HFFc6 (cell line): Measurements from ENCODE around the gene CDK11A. TPM values are rescaled to one million over a fixed set of nuclear protein-coding genes. Genes with fewer than 3 reads are reported as not detected.
"Not testable (repeated sequence)": the region's sequence is repeated elsewhere in the genome, so short reads cannot be mapped to it uniquely, and the experiment has no call there.

ENCODE experiments used
- DNase-seq: peaks from one replicate; pipeline ENCODE4 v3.0.0-alpha.2; 2018
- H3K27ac Mint-ChIP-seq: 2 replicates; pipeline ENCODE4 v1.8.0; 2020; ENCODE audit warnings: mild to moderate bottlenecking, mixed read lengths
- H3K27me3 Mint-ChIP-seq: 2 replicates; pipeline ENCODE4 v1.8.0; 2021; ENCODE audit warnings: mild to moderate bottlenecking, moderate library complexity, mixed read lengths; ENCODE audit not compliant: insufficient read depth
- H3K36me3 Mint-ChIP-seq: 2 replicates; pipeline ENCODE4 v1.8.0; 2021; ENCODE audit warnings: low read depth, mixed read lengths
- H3K4me1 Mint-ChIP-seq: 2 replicates; pipeline ENCODE4 v1.8.0; 2020; ENCODE audit warnings: low read depth, mixed read lengths
- H3K4me3 Mint-ChIP-seq: 2 replicates; pipeline ENCODE4 v1.8.0; 2020; ENCODE audit warnings: mild to moderate bottlenecking, moderate library complexity, mixed read lengths
- H3K9me3 Mint-ChIP-seq: 2 replicates; pipeline ENCODE4 v1.8.0; 2020; ENCODE audit warnings: mild to moderate bottlenecking, mixed read lengths
- CTCF ChIP-seq: fragments of 200-600 bp; sonication (generic); IDR thresholded peaks from 2 replicates; pipeline ENCODE4 v1.5.0; 2021; ENCODE audit warnings: antibody characterized with exemption, mild to moderate bottlenecking
- total RNA-seq, 6 experiments: library from RNA; stranded (reverse); fragmentation: NEBNext Ultra II Directional; extraction: Animal tissue kit (Norgen Biotek cat#: 25700); gene quantifications; 2 replicates in 1 of 6; 3 replicates in 5 of 6; pipeline ENCODE4 v1.2.3, GENCODE V29; 2021

CDK11A gene
- total RNA-seq, 6 experiments from 2014 or later: 23.1 to 27.2 (median 25.0) TPM

GRCh38 chr1:1670866-1671265, 53.3 kb downstream of the CDK11A start:
- DNase-seq: no peak
- no peak for TF ChIP-seq CTCF
- Mint-ChIP-seq H3K27me3 (no peaks in the 10 kb centered on the region), H3K36me3 (peaks cover 8% of the 10 kb centered on the region), H3K4me1 (no peaks in the 10 kb centered on the region), H3K27ac (no peak overlapping the region), H3K4me3 (no peak overlapping the region), H3K9me3 (no peaks in the 10 kb centered on the region)

- no peaks in the 10 kb centered on the region for H3K27me3 Mint-ChIP-seq
- no peak for TF ChIP-seq CTCF
- no peak for DNase-seq
- no peaks in the 10 kb centered on the region for H3K4me1 Mint-ChIP-seq
- H3K36me3 Mint-ChIP-seq: peaks cover 8% of the 10 kb centered on the region
- no peak overlapping the region for H3K4me3 Mint-ChIP-seq
- H3K9me3 Mint-ChIP-seq: no peaks in the 10 kb centered on the region
- no peak overlapping the region for H3K27ac Mint-ChIP-seq
Measured at GRCh38 chr1:1669468-1670440, 54.4 kb downstream of the CDK11A start.

- Mint-ChIP-seq H3K36me3 (peaks cover 8% of the 10 kb centered on the region), H3K9me3 (no peaks in the 10 kb centered on the region), H3K4me1 (peaks cover 13% of the 10 kb centered on the region), H3K4me3 (no peak overlapping the region), H3K27me3 (no peaks in the 10 kb centered on the region), H3K27ac (no peak overlapping the region)
- no peak for DNase-seq
- TF ChIP-seq CTCF: no peak
Measured at GRCh38 chr1:1666526-1666925, 57.6 kb downstream of the CDK11A start.

GRCh38 chr1:1665815-1666251, 58.3 kb downstream of the CDK11A start:
- H3K27ac Mint-ChIP-seq: no peak overlapping the region
- no peaks in the 10 kb centered on the region for H3K27me3 Mint-ChIP-seq
- peaks cover 17% of the 10 kb centered on the region for H3K4me1 Mint-ChIP-seq
- TF ChIP-seq CTCF: peak; percentile 76
- H3K36me3 Mint-ChIP-seq: peaks cover 4% of the 10 kb centered on the region
- no peak for DNase-seq
- H3K4me3 Mint-ChIP-seq: no peak overlapping the region
- no peaks in the 10 kb centered on the region for H3K9me3 Mint-ChIP-seq

- H3K4me3 Mint-ChIP-seq: no peak overlapping the region
- no peak for TF ChIP-seq CTCF
- H3K9me3 Mint-ChIP-seq: no peaks in the 10 kb centered on the region
- no peaks in the 10 kb centered on the region for H3K27me3 Mint-ChIP-seq
- peaks cover 4% of the 10 kb centered on the region for H3K36me3 Mint-ChIP-seq
- no peak for DNase-seq
- peaks cover 17% of the 10 kb centered on the region for H3K4me1 Mint-ChIP-seq
- H3K27ac Mint-ChIP-seq: no peak overlapping the region
Measured at GRCh38 chr1:1664941-1665814, 59.0 kb downstream of the CDK11A start.

- H3K27me3 Mint-ChIP-seq, H3K4me3 Mint-ChIP-seq, H3K9me3 Mint-ChIP-seq, H3K36me3 Mint-ChIP-seq, H3K27ac Mint-ChIP-seq, DNase-seq: not testable (repeated sequence)
- peaks cover 17% of the 10 kb centered on the region for H3K4me1 Mint-ChIP-seq
Measured at GRCh38 chr1:1664318-1664717, 59.8 kb downstream of the CDK11A start.

- H3K9me3 Mint-ChIP-seq, H3K27me3 Mint-ChIP-seq, H3K36me3 Mint-ChIP-seq, DNase-seq: not testable (repeated sequence)
- Mint-ChIP-seq H3K4me1 (peaks cover 17% of the 10 kb centered on the region), H3K4me3 (peak overlapping the region; percentile 60), H3K27ac (peak overlapping the region; percentile 89)
Measured at GRCh38 chr1:1662830-1663560, 61.2 kb downstream of the CDK11A start.

- not testable (repeated sequence) for H3K36me3 Mint-ChIP-seq, H3K27me3 Mint-ChIP-seq, H3K9me3 Mint-ChIP-seq
- peak; percentile 78 for DNase-seq
- Mint-ChIP-seq H3K27ac (peak overlapping the region; percentile 89), H3K4me1 (peaks cover 17% of the 10 kb centered on the region), H3K4me3 (peak overlapping the region; percentile 60)
Measured at GRCh38 chr1:1662392-1662791, 61.8 kb downstream of the CDK11A start.
